GM12892 (cell line): Measurements from ENCODE around the gene ROMO1.

Source experiments
- POLR2A ChIP-seq: IDR thresholded peaks from 2 replicates; pipeline ENCODE4 v1.6.1; 2011; ENCODE audit warnings: low read depth, low read length, control low read depth
- POLR2AphosphoS5 ChIP-seq: IDR thresholded peaks from 2 replicates; pipeline ENCODE4 v1.6.1; 2011; ENCODE audit warnings: low read depth, low read length, control low read depth
- TAF1 ChIP-seq: IDR thresholded peaks from 2 replicates; pipeline ENCODE4 v1.6.1; 2011; ENCODE audit warnings: low read depth, mild to moderate bottlenecking, control low read depth, low read length, borderline replicate concordance

DNA sequence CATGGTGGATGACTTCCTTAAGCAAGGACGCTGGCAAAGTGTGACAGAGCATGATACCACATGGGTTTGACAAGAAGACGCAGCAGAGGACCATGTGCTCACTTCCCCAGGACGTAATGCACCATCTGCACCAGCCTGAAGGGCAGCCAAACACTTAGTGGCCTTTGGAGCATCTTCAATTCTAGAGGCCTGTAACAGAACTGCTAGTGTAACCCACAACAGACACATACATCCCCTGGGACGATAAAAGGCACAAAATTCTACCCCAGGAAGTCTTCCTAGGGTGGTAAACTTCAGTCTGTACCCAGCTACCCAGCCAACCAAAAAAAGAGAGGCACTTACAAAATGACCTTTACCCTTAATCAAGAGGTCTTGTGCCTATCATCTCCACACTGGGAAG is 25.3 kb upstream of the ROMO1 start:
- TF ChIP-seq POLR2AphosphoS5 (no peak), TAF1 (no peak), POLR2A (no peak)
